Right lobe of liver (tissue), 4 donors: ENCODE measurements around the gene TAMALIN.

ENCODE experiments used
- POLR2A ChIP-seq: fragments of 450-650 bp; IDR thresholded peaks from one replicate; pipeline ENCODE4 v1.6.1; 2017; ENCODE audit warnings: antibody characterized with exemption, mild to moderate bottlenecking
- TF ChIP-seq, protein P1 (sequence below), 4 donors: fragments of 200-600 bp in 3 of 4; fragments of 450-650 bp in 1 of 4; IDR thresholded peaks; one replicate each; pipeline versions ENCODE4 v1.5.1 to v1.8.0; 2016 to 2022; ENCODE audit warnings: antibody characterized with exemption in 4 of 4, mild to moderate bottlenecking in 2 of 4
- donor health status: DM: no; HTN: no; CAD: no.
- donor health status: DM: no; HTN: no; CAD: no.
- donor health status: DM: no; HTN: yes; CAD: no.

DNA sequence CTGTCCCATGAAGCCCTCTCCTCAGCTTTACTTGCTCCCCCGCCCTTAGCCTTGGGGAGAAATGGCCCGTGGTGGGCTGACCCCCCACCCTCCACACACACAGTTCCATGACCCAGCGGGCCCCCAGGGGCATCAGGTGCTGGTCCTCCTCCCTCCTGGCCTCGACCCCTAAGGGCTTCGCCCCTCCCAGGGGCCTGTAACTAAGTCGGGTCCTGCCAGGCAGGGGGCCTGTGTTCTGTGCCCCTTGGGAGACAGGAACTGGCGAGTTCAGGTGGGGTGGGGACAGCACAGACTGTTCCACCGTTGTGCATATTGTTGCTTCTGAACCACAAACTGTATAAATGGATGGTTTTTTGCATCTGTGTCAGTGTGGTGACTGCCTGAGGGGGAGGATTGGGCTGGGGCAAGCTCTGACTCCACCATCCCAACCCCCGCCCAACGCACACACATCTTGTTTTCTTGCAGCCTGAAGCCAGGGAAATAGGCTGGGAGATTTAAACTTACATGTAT lies 8.8 kb downstream of the TAMALIN start:
- no peak for TF ChIP-seq POLR2A
- TF ChIP-seq, protein P1, sequence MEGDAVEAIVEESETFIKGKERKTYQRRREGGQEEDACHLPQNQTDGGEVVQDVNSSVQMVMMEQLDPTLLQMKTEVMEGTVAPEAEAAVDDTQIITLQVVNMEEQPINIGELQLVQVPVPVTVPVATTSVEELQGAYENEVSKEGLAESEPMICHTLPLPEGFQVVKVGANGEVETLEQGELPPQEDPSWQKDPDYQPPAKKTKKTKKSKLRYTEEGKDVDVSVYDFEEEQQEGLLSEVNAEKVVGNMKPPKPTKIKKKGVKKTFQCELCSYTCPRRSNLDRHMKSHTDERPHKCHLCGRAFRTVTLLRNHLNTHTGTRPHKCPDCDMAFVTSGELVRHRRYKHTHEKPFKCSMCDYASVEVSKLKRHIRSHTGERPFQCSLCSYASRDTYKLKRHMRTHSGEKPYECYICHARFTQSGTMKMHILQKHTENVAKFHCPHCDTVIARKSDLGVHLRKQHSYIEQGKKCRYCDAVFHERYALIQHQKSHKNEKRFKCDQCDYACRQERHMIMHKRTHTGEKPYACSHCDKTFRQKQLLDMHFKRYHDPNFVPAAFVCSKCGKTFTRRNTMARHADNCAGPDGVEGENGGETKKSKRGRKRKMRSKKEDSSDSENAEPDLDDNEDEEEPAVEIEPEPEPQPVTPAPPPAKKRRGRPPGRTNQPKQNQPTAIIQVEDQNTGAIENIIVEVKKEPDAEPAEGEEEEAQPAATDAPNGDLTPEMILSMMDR (IDR thresholded peaks at IDR 0.05) = no peak
